H9 (cell line): ENCODE data around the gene PJA1. TPM values are rescaled to one million over a fixed set of nuclear protein-coding genes. Genes with fewer than 3 reads are reported as not detected.

Experiments
- DNase-seq: peaks from one replicate; pipeline ENCODE4 v3.0.0-alpha.2; 2017
- H2AFZ ChIP-seq: one replicate; pipeline ENCODE4 v1.6.1; 2013; ENCODE audit warnings: mild to moderate bottlenecking, low read length, control low read depth, moderate library complexity
- H2AK5ac ChIP-seq: 2 replicates; pipeline ENCODE4 v1.6.1; 2013; ENCODE audit warnings: low read length, control low read depth, mixed read lengths; ENCODE audit not compliant: insufficient read length
- H2BK120ac ChIP-seq: one replicate; pipeline ENCODE4 v1.6.1; 2013; ENCODE audit warnings: low read depth, mild to moderate bottlenecking, low read length, control low read depth, inconsistent platforms; ENCODE audit not compliant: poor library complexity, severe bottlenecking
- H2BK12ac ChIP-seq: 2 replicates; pipeline ENCODE4 v1.6.1; 2013; ENCODE audit warnings: low read length, control low read depth, mixed read lengths, low read depth; ENCODE audit not compliant: insufficient read length
- H2BK15ac ChIP-seq: 2 replicates; pipeline ENCODE4 v1.6.1; 2013; ENCODE audit warnings: low read depth, low read length, control low read depth
- H2BK20ac ChIP-seq: one replicate; pipeline ENCODE4 v1.6.1; 2013; ENCODE audit warnings: low read depth, mild to moderate bottlenecking, low read length, control low read depth, inconsistent platforms; ENCODE audit not compliant: poor library complexity, severe bottlenecking
- H2BK5ac ChIP-seq: 2 replicates; pipeline ENCODE4 v1.6.1; 2013; ENCODE audit warnings: low read length, control low read depth, mixed read lengths; ENCODE audit not compliant: insufficient read length
- H3K14ac ChIP-seq: 2 replicates; pipeline ENCODE4 v1.6.1; 2013; ENCODE audit warnings: low read length, control low read depth; ENCODE audit not compliant: insufficient read depth
- H3K18ac ChIP-seq: 2 replicates; pipeline ENCODE4 v1.6.1; 2013; ENCODE audit warnings: low read depth, mild to moderate bottlenecking, mixed read lengths, low read length, control low read depth; ENCODE audit not compliant: insufficient read length
- H3K23ac ChIP-seq: 2 replicates; pipeline ENCODE4 v1.6.1; 2013; ENCODE audit warnings: low read length, control low read depth, mixed read lengths, low read depth; ENCODE audit not compliant: insufficient read length
- H3K23me2 ChIP-seq: 2 replicates; pipeline ENCODE4 v1.6.1; 2013; ENCODE audit warnings: low read depth, mild to moderate bottlenecking, mixed read lengths, low read length, control low read depth; ENCODE audit not compliant: insufficient read length, poor library complexity, severe bottlenecking
- H3K27ac ChIP-seq: 2 replicates; pipeline ENCODE4 v1.5.1; 2013; ENCODE audit warnings: low read length, control low read depth, mixed read lengths, low read depth; ENCODE audit not compliant: insufficient read length
- H3K27me3 ChIP-seq: 2 replicates; pipeline ENCODE4 v1.6.1; 2013; ENCODE audit warnings: low read length, control low read depth, inconsistent platforms; ENCODE audit not compliant: insufficient read depth
- H3K4ac ChIP-seq: 2 replicates; pipeline ENCODE4 v1.6.1; 2013; ENCODE audit warnings: low read depth, mild to moderate bottlenecking, control low read depth, inconsistent platforms, low read length, moderate library complexity
- H3K4me1 ChIP-seq: 2 replicates; pipeline ENCODE4 v1.6.1; 2013; ENCODE audit warnings: low read length, control low read depth, inconsistent platforms; ENCODE audit not compliant: insufficient read depth
- H3K4me2 ChIP-seq: 2 replicates; pipeline ENCODE4 v1.6.1; 2013; ENCODE audit warnings: low read length, control low read depth, mixed read lengths; ENCODE audit not compliant: insufficient read length, insufficient read depth
- H3K56ac ChIP-seq: 2 replicates; pipeline ENCODE4 v1.6.1; 2013; ENCODE audit warnings: low read depth, mild to moderate bottlenecking, mixed read lengths, low read length, control low read depth; ENCODE audit not compliant: insufficient read length
- H3K79me1 ChIP-seq: 2 replicates; pipeline ENCODE4 v1.6.1; 2013; ENCODE audit warnings: low read depth, mild to moderate bottlenecking, moderate library complexity, low read length, control low read depth, inconsistent platforms; ENCODE audit not compliant: insufficient read depth, poor library complexity, severe bottlenecking
- H3K79me2 ChIP-seq: 2 replicates; pipeline ENCODE4 v1.6.1; 2013; ENCODE audit warnings: low read length, control low read depth, inconsistent platforms; ENCODE audit not compliant: insufficient read depth
- H3K9ac ChIP-seq: 2 replicates; pipeline ENCODE4 v1.6.1; 2013; ENCODE audit warnings: low read length, control low read depth, mixed read lengths; ENCODE audit not compliant: insufficient read length; ENCODE audit errors: extremely low read depth
- H3K9me3 ChIP-seq: one replicate; pipeline ENCODE4 v1.6.1; 2013; ENCODE audit warnings: low read depth, low read length, inconsistent platforms; ENCODE audit not compliant: control insufficient read depth
- H3T11ph ChIP-seq: one replicate; pipeline ENCODE4 v1.6.1; 2013; ENCODE audit warnings: mild to moderate bottlenecking, low read length, control low read depth, inconsistent platforms
- H4K20me1 ChIP-seq: one replicate; pipeline ENCODE4 v1.6.1; 2013; ENCODE audit not compliant: control insufficient read depth, insufficient read length, insufficient read depth
- H4K5ac ChIP-seq: 2 replicates; pipeline ENCODE4 v1.6.1; 2013; ENCODE audit warnings: low read depth, mild to moderate bottlenecking, mixed read lengths, low read length, control low read depth; ENCODE audit not compliant: insufficient read length
- H4K8ac ChIP-seq: replicated peaks from 2 replicates; pipeline ENCODE4 v1.6.1; 2013; ENCODE audit warnings: low read length, control low read depth, mixed read lengths, low read depth; ENCODE audit not compliant: insufficient read length
- H4K91ac ChIP-seq: 2 replicates; pipeline ENCODE4 v1.6.1; 2013; ENCODE audit warnings: low read depth, mild to moderate bottlenecking, moderate library complexity, mixed read lengths, low read length, control low read depth; ENCODE audit not compliant: insufficient read length
- H3K27ac Mint-ChIP-seq, 3 experiments: 2 replicates in 2 of 3; 3 replicates in 1 of 3; pipeline ENCODE4 v1.8.0; 2020 to 2021; ENCODE audit warnings: mixed read lengths in 3 of 3, mild to moderate bottlenecking in 1 of 3, moderate library complexity in 1 of 3
- H3K27me3 Mint-ChIP-seq: 2 replicates; pipeline ENCODE4 v1.8.0; 2021; ENCODE audit warnings: low read depth, mild to moderate bottlenecking, moderate library complexity, mixed read lengths
- H3K36me3 Mint-ChIP-seq, 3 experiments: 2 replicates in 2 of 3; 3 replicates in 1 of 3; pipeline ENCODE4 v1.8.0; 2020 to 2021; ENCODE audit warnings: low read depth in 3 of 3, mixed read lengths in 3 of 3; ENCODE audit not compliant: insufficient read depth in 1 of 3
- H3K4me1 Mint-ChIP-seq, 2 experiments: 2 replicates each; pipeline ENCODE4 v1.8.0; 2020; ENCODE audit warnings: mixed read lengths in 2 of 2
- H3K4me3 Mint-ChIP-seq, 2 experiments: 2 replicates in 1 of 2; 3 replicates in 1 of 2; pipeline ENCODE4 v1.8.0; 2020 to 2021; ENCODE audit warnings: mild to moderate bottlenecking in 2 of 2, mixed read lengths in 2 of 2, moderate library complexity in 1 of 2
- H3K9me3 Mint-ChIP-seq, 2 experiments: 2 replicates in 1 of 2; 3 replicates in 1 of 2; pipeline ENCODE4 v1.8.0; 2020; ENCODE audit warnings: mild to moderate bottlenecking in 2 of 2, mixed read lengths in 2 of 2, moderate library complexity in 1 of 2
- WGBS: extraction: QIAGEN DNeasy Blood & Tissue Kit; methylation state at CpG from one replicate; pipeline ENCODE4 v1.1.7; 2013; ENCODE audit warnings: missing lambda C conversion rate, low lambda C conversion rate, mixed read lengths; ENCODE audit not compliant: insufficient read length; ENCODE audit errors: extremely low coverage; 5-methylcytosine and 5-hydroxymethylcytosine counted together
- total RNA-seq: library from RNA; stranded (reverse); gene quantifications from 2 replicates; pipeline ENCODE4 v1.2.1, GENCODE V29; 2021
- TF ChIP-seq, protein P1 (sequence below): fragments of 200-600 bp; sonication (generic); conservative IDR thresholded peaks from 3 replicates; pipeline ENCODE4 v1.8.0; 2021; ENCODE audit warnings: antibody characterized with exemption, mild to moderate bottlenecking

PJA1 gene
- total RNA-seq, 1 experiment from 2014 or later, result 41.4 TPM

DNA sequence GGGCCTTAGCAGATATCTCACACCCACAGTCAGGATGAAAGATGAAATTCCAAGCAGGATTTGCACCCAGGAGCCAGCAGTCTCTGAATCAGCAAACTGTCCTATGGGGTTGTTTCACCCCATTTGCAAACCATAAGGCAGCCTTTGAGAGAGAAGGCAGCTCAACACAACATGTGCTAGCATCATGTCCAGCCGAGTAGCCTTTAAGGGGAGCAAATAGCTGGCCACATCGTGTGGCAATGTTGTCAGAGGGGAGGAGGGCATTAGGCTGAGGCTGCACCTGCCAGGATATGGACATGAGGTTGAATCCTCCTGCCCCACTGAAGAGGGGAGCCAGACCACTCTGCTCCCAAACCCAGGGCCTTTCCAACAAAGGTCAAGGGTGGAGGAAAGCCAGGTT, 20.6 kb upstream of the PJA1 start:
- Histone ChIP-seq H2BK12ac (no peak overlapping the region), H3K79me2 (no peaks in the 10 kb centered on the region), H3K9me3 (no peaks in the 10 kb centered on the region), H3K4ac (no peak overlapping the region), H4K91ac (no peak overlapping the region), H3K9ac (no peak overlapping the region), H3K27me3 (no peaks in the 10 kb centered on the region), H3K23ac (no peak overlapping the region), H3K79me1 (no peaks in the 10 kb centered on the region), H3K23me2 (no peaks in the 10 kb centered on the region), H3T11ph (no peak overlapping the region), H4K8ac (no peak overlapping the region), H3K14ac (no peak overlapping the region), H3K27ac (no peak overlapping the region), H2BK120ac (no peak overlapping the region), H4K20me1 (no peaks in the 10 kb centered on the region), H2AFZ (no peak overlapping the region), H3K56ac (no peak overlapping the region), H3K18ac (no peak overlapping the region), H2BK15ac (no peak overlapping the region), H2BK5ac (no peak overlapping the region), H2AK5ac (no peak overlapping the region), H3K4me1 (no peaks in the 10 kb centered on the region), H3K4me2 (no peak overlapping the region), H4K5ac (no peak overlapping the region), H2BK20ac (no peak overlapping the region)
- H3K36me3 Mint-ChIP-seq, result peaks cover 0 to 4% (median 2%) of the 10 kb centered on the region in 3 experiments; a peak in 3 of 7 replicates
- H3K4me3 Mint-ChIP-seq, result no peak overlapping the region
- DNase-seq, result peak; percentile 8
- peaks cover 10 to 15% of the 10 kb centered on the region in 2 experiments for H3K4me1 Mint-ChIP-seq
- TF ChIP-seq, protein P1, sequence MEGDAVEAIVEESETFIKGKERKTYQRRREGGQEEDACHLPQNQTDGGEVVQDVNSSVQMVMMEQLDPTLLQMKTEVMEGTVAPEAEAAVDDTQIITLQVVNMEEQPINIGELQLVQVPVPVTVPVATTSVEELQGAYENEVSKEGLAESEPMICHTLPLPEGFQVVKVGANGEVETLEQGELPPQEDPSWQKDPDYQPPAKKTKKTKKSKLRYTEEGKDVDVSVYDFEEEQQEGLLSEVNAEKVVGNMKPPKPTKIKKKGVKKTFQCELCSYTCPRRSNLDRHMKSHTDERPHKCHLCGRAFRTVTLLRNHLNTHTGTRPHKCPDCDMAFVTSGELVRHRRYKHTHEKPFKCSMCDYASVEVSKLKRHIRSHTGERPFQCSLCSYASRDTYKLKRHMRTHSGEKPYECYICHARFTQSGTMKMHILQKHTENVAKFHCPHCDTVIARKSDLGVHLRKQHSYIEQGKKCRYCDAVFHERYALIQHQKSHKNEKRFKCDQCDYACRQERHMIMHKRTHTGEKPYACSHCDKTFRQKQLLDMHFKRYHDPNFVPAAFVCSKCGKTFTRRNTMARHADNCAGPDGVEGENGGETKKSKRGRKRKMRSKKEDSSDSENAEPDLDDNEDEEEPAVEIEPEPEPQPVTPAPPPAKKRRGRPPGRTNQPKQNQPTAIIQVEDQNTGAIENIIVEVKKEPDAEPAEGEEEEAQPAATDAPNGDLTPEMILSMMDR, result no peak
- peaks cover 26% of the 10 kb centered on the region for H3K27me3 Mint-ChIP-seq
- no peak overlapping the region for H3K27ac Mint-ChIP-seq
- H3K9me3 Mint-ChIP-seq, result peaks cover 59 to 67% of the 10 kb centered on the region in 2 experiments
- WGBS, result no CpG with 5 or more reads among the region's 2 CpGs
